ENCODE measurements around the gene OR5B17. TPM values are rescaled to one million over a fixed set of nuclear protein-coding genes. Genes with fewer than 3 reads are reported as not detected.

Gene OR5B17
- not detected in 2 replicates for total RNA-seq

GRCh38 chr11:58358969-58359368 is at the start of gene OR5B17:
Gene OR5B17 (minus strand): TSS chr11:58359069. CDS start chr11:58359069, 0 bp downstream.

DNA sequence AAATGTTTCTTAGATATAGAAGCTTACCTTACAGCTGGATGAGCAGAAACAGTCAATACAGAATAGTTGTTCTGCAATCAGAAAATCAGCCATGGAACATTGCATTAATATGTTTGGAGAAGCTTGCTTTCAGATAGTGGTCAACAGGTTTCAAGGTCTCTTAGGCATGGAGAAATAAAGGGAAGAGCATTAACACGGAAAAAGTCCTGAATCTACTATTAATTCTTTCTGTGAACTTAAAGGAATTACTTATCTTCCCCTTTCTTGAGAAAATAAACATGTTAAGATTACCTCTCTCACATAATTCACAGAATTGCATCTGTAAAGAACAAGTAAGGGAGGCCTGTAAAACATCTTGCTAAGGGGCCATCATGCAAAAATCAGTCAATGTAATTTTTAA is 47.9 kb upstream of the OR5B17 start, which contains the start of gene OR5B3:
Gene OR5B3, minus strand, starts transcription at position 101 of the 400 bp plus-strand sequence. CDS start 3,465 bp downstream, outside the sequence.

Other genes starting within 250 kb of the OR5B17 start
- gene OR9I1, start 233.5 kb downstream of the OR5B17 start, total RNA-seq, result not detected in 2 replicates
- gene OR9Q2, start 170.0 kb downstream of the OR5B17 start, total RNA-seq, result not detected in 2 replicates
- gene OR1S2, start 154.9 kb downstream of the OR5B17 start, total RNA-seq, result not detected in 2 replicates
- not detected in 2 replicates for gene OR1S1, start 146.3 kb downstream of the OR5B17 start, total RNA-seq
- gene OR10Q1, start 130.2 kb downstream of the OR5B17 start, total RNA-seq, result not detected in 2 replicates
- not detected in 2 replicates for gene OR10W1, start 90.8 kb downstream of the OR5B17 start, total RNA-seq
- not detected in 2 replicates for gene OR5B3, start 47.8 kb upstream of the OR5B17 start, total RNA-seq
- not detected in 2 replicates for gene OR5B2, start 69.1 kb upstream of the OR5B17 start, total RNA-seq
- not detected in 2 replicates for gene OR5B12, start 83.2 kb upstream of the OR5B17 start, total RNA-seq
- not detected in 2 replicates for gene OR5B21, start 149.0 kb upstream of the OR5B17 start, total RNA-seq
- gene LPXN, start 216.8 kb upstream of the OR5B17 start, total RNA-seq, result 0.81 and 3.5 TPM in 2 replicates
- gene ZFP91, start 220.0 kb upstream of the OR5B17 start, total RNA-seq, result 19.4 and 20.7 TPM in 2 replicates